Muscle of leg (tissue), 11 donors: ENCODE results near the gene PRDM16. TPM values are rescaled to one million over a fixed set of nuclear protein-coding genes. Genes with fewer than 3 reads are reported as not detected.

Experiments
- DNase-seq: peaks from one replicate; pipeline ENCODE4 v3.0.0; 2013
- H3K27ac ChIP-seq: one replicate; pipeline ENCODE4 v1.5.1; 2013; ENCODE audit warnings: mild to moderate bottlenecking, low read length, control low read depth
- H3K27me3 ChIP-seq: one replicate; pipeline ENCODE4 v1.6.1; 2013; ENCODE audit warnings: low read length; ENCODE audit not compliant: control insufficient read depth, insufficient read depth
- H3K36me3 ChIP-seq: one replicate; pipeline ENCODE4 v1.6.1; 2013; ENCODE audit warnings: low read length; ENCODE audit not compliant: control insufficient read depth, insufficient read depth
- H3K4me1 ChIP-seq: one replicate; pipeline ENCODE4 v1.6.1; 2013; ENCODE audit warnings: low read length; ENCODE audit not compliant: control insufficient read depth, insufficient read depth
- H3K4me3 ChIP-seq: one replicate; pipeline ENCODE4 v1.5.1; 2013; ENCODE audit warnings: low read length, control low read depth
- H3K9me3 ChIP-seq: replicated peaks from 2 replicates; pipeline ENCODE4 v1.6.1; 2013; ENCODE audit warnings: low read depth, low read length; ENCODE audit not compliant: control insufficient read depth
- WGBS: methylation state at CpG from one replicate; pipeline ENCODE4 v1.1.5; 2013; ENCODE audit warnings: missing lambda C conversion rate; ENCODE audit not compliant: insufficient coverage; 5-methylcytosine and 5-hydroxymethylcytosine counted together
- polyA plus RNA-seq, 8 donors: library from polyadenylated mRNA; unstranded; fragments of 120-200 nt; gene quantifications; one replicate each; pipeline versions ENCODE4 v1.2.1 to v1.2.3, GENCODE V29; 2013; ENCODE audit warnings: inconsistent platforms in 1 of 8, low replicate concordance in 1 of 8; ENCODE audit not compliant: insufficient read length in 8 of 8, insufficient read depth in 1 of 8
- total RNA-seq: library from RNA; stranded (reverse); fragments of 120-200 nt; gene quantifications from one replicate; pipeline ENCODE4 v1.2.4, GENCODE V29; 2013

Gene PRDM16
- total and polyA plus RNA-seq, 9 donors = 0.43 to 1.9 (median 0.95) TPM

- H3K27me3 ChIP-seq = peaks cover 43% of the 10 kb centered on the region
- WGBS = 64% methylated on average over 19 of the region's 21 CpGs
- H3K9me3 ChIP-seq = no peaks in the 10 kb centered on the region
- H3K36me3 ChIP-seq = no peaks in the 10 kb centered on the region
- no peak overlapping the region for H3K27ac ChIP-seq
- no peak overlapping the region for H3K4me3 ChIP-seq
- DNase-seq = no peak
- H3K4me1 ChIP-seq = peaks cover 16% of the 10 kb centered on the region
Measured at GRCh38 chr1:3356827-3357460, 287.9 kb downstream of the PRDM16 start.

GRCh38 chr1:3357526-3358297 is 288.7 kb downstream of the PRDM16 start:
- H3K4me1 ChIP-seq = peaks cover 9% of the 10 kb centered on the region
- no peaks in the 10 kb centered on the region for H3K9me3 ChIP-seq
- DNase-seq = no peak
- 71% methylated on average over 16 of the region's 25 CpGs for WGBS
- H3K27ac ChIP-seq = no peak overlapping the region
- peaks cover 46% of the 10 kb centered on the region for H3K27me3 ChIP-seq
- no peaks in the 10 kb centered on the region for H3K36me3 ChIP-seq
- H3K4me3 ChIP-seq = no peak overlapping the region

GRCh38 chr1:3359351-3359750 is 290.3 kb downstream of the PRDM16 start:
- H3K27me3 ChIP-seq = peaks cover 60% of the 10 kb centered on the region
- WGBS = 29% methylated on average over 5 of the region's 10 CpGs
- H3K4me1 ChIP-seq = peaks cover 4% of the 10 kb centered on the region
- H3K9me3 ChIP-seq = no peaks in the 10 kb centered on the region
- no peak overlapping the region for H3K4me3 ChIP-seq
- DNase-seq = no peak
- H3K36me3 ChIP-seq = no peaks in the 10 kb centered on the region
- H3K27ac ChIP-seq = no peak overlapping the region

- Histone ChIP-seq H3K9me3 (no peaks in the 10 kb centered on the region), H3K27ac (no peak overlapping the region), H3K4me3 (no peak overlapping the region), H3K27me3 (peaks cover 65% of the 10 kb centered on the region), H3K4me1 (peaks cover 4% of the 10 kb centered on the region), H3K36me3 (no peaks in the 10 kb centered on the region)
- WGBS = 35% methylated on average over 27 of the region's 31 CpGs
- no peak for DNase-seq
Measured at GRCh38 chr1:3359756-3360440, 290.9 kb downstream of the PRDM16 start.

GRCh38 chr1:3360646-3361257 is 291.7 kb downstream of the PRDM16 start:
- WGBS = 75% methylated on average over 31 of the region's 32 CpGs
- DNase-seq = no peak
- H3K4me3 ChIP-seq = no peak overlapping the region
- no peaks in the 10 kb centered on the region for H3K36me3 ChIP-seq
- peaks cover 10% of the 10 kb centered on the region for H3K4me1 ChIP-seq
- no peak overlapping the region for H3K27ac ChIP-seq
- H3K9me3 ChIP-seq = no peaks in the 10 kb centered on the region
- H3K27me3 ChIP-seq = peaks cover 73% of the 10 kb centered on the region

GRCh38 chr1:3363023-3363422 is 294.0 kb downstream of the PRDM16 start:
- H3K4me3 ChIP-seq = no peak overlapping the region
- peaks cover 72% of the 10 kb centered on the region for H3K27me3 ChIP-seq
- no peak for DNase-seq
- H3K36me3 ChIP-seq = no peaks in the 10 kb centered on the region
- H3K9me3 ChIP-seq = no peaks in the 10 kb centered on the region
- no peak overlapping the region for H3K27ac ChIP-seq
- 59% methylated on average over 11 of the region's 11 CpGs for WGBS
- peaks cover 23% of the 10 kb centered on the region for H3K4me1 ChIP-seq

- Histone ChIP-seq H3K36me3 (no peaks in the 10 kb centered on the region), H3K9me3 (no peaks in the 10 kb centered on the region), H3K4me1 (peaks cover 30% of the 10 kb centered on the region), H3K27me3 (peaks cover 66% of the 10 kb centered on the region), H3K27ac (no peak overlapping the region), H3K4me3 (no peak overlapping the region)
- 71% methylated on average over 7 of the region's 16 CpGs for WGBS
- no peak for DNase-seq
Measured at GRCh38 chr1:3363756-3364155, 294.8 kb downstream of the PRDM16 start.

- 36% methylated on average over 13 of the region's 18 CpGs for WGBS
- DNase-seq = no peak
- H3K27me3 ChIP-seq = peaks cover 63% of the 10 kb centered on the region
- H3K27ac ChIP-seq = no peak overlapping the region
- H3K9me3 ChIP-seq = no peaks in the 10 kb centered on the region
- H3K4me3 ChIP-seq = no peak overlapping the region
- peaks cover 38% of the 10 kb centered on the region for H3K4me1 ChIP-seq
- no peaks in the 10 kb centered on the region for H3K36me3 ChIP-seq
Measured at GRCh38 chr1:3364551-3364950, 295.5 kb downstream of the PRDM16 start.

GRCh38 chr1:3364983-3365382 is 296.0 kb downstream of the PRDM16 start:
- Histone ChIP-seq H3K27me3 (peaks cover 59% of the 10 kb centered on the region), H3K9me3 (no peaks in the 10 kb centered on the region), H3K4me3 (no peak overlapping the region), H3K27ac (no peak overlapping the region), H3K36me3 (no peaks in the 10 kb centered on the region), H3K4me1 (peaks cover 42% of the 10 kb centered on the region)
- DNase-seq = no peak
- 82% methylated on average over 5 of the region's 11 CpGs for WGBS
